Mononuclear cell (primary cell): Measurements from ENCODE around the gene BRD2. TPM values are rescaled to one million over a fixed set of nuclear protein-coding genes. Genes with fewer than 3 reads are reported as not detected.

Source experiments
- H3K27me3 ChIP-seq: 2 replicates; pipeline ENCODE4 v1.6.0; 2011; ENCODE audit warnings: low read length, control low read depth; ENCODE audit not compliant: insufficient read depth
- H3K4me1 ChIP-seq: 2 replicates; pipeline ENCODE4 v1.5.1; 2011; ENCODE audit warnings: mild to moderate bottlenecking, low read length, control low read depth; ENCODE audit not compliant: insufficient read depth
- H3K4me3 ChIP-seq: 2 replicates; pipeline ENCODE4 v1.5.1; 2011; ENCODE audit warnings: mild to moderate bottlenecking, low read length, moderate library complexity
- H3K9me3 ChIP-seq: 2 replicates; pipeline ENCODE4 v1.5.1; 2011; ENCODE audit warnings: low read depth, mild to moderate bottlenecking, control low read depth, low read length
- total RNA-seq: library from RNA; depleted of rRNA; stranded (reverse); fragments of >200 nt; gene quantifications from one replicate; pipeline ENCODE4 v1.2.3, GENCODE V29; 2012

BRD2 gene
- total RNA-seq, 1 donor = 193 TPM

DNA sequence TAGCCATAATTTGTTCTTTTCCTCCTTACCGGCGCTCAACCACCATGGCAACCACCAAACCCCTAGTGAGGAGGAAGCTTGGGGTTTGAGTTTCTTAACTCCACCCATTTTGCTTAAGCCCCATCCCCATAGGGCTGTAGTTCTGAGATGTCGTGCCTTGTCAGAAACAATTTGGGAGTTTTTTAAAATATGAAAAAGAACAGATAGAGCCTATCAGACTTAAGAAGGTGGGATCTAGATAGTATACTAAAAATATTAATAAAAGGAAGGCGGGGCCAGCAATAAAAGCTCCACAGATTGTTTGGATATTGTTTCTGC, 5.6 kb downstream of the BRD2 start:
- no peaks in the 10 kb centered on the region for H3K27me3 ChIP-seq
- H3K4me1 ChIP-seq = peaks cover 59% of the 10 kb centered on the region
- peak overlapping the region; percentile 99 for H3K4me3 ChIP-seq
- H3K9me3 ChIP-seq = no peaks in the 10 kb centered on the region

DNA sequence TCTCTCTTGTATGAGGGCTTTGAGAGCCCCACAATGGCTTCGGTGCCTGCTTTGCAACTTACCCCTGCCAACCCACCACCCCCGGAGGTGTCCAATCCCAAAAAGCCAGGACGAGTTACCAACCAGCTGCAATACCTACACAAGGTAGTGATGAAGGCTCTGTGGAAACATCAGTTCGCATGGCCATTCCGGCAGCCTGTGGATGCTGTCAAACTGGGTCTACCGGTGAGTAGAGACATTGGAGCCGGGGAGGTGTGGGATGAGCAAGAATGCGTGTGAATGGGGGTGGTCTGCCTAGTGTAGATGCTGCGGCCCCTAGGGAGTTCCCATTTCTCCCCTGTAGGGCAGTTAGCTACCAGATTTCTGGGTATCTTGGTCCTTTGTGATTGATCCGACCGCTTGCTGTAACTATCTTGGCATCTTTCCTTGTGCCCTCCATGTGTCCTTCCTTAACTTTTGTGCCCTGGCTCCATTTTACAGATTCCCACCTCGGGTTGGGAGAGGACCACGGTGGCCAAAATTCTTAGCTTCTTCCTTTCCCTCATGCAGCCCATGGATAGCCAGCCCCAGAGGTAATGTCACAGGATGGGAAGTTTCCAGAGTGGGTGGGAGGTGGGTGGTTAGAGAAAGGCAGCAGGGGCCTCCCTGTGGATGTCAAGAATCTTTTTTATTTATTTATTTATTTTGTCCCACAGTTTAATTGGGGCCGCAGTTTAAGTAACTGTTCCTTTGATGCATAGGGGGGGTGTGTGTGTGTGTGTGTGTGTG, 6.3 kb downstream of the BRD2 start:
- Histone ChIP-seq H3K4me1 (peaks cover 56% of the 10 kb centered on the region), H3K4me3 (peak overlapping the region; percentile 99), H3K27me3 (no peaks in the 10 kb centered on the region), H3K9me3 (no peaks in the 10 kb centered on the region)

DNA sequence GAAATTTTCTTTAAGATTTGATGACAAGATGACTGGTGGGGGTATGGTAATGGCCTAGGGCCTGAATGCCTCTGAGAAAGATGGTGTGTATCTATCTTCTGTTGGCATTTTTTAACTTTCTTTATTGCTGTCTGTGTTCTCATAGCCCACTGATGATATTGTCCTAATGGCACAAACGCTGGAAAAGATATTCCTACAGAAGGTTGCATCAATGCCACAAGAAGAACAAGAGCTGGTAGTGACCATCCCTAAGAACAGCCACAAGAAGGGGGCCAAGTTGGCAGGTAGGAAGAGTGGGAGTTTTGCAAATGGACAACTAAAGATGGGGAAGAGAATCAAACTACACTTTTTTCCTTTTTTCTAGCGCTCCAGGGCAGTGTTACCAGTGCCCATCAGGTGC, 7.5 kb downstream of the BRD2 start:
- no peak overlapping the region for H3K4me3 ChIP-seq
- H3K4me1 ChIP-seq = peaks cover 52% of the 10 kb centered on the region
- no peaks in the 10 kb centered on the region for H3K9me3 ChIP-seq
- H3K27me3 ChIP-seq = no peaks in the 10 kb centered on the region

DNA sequence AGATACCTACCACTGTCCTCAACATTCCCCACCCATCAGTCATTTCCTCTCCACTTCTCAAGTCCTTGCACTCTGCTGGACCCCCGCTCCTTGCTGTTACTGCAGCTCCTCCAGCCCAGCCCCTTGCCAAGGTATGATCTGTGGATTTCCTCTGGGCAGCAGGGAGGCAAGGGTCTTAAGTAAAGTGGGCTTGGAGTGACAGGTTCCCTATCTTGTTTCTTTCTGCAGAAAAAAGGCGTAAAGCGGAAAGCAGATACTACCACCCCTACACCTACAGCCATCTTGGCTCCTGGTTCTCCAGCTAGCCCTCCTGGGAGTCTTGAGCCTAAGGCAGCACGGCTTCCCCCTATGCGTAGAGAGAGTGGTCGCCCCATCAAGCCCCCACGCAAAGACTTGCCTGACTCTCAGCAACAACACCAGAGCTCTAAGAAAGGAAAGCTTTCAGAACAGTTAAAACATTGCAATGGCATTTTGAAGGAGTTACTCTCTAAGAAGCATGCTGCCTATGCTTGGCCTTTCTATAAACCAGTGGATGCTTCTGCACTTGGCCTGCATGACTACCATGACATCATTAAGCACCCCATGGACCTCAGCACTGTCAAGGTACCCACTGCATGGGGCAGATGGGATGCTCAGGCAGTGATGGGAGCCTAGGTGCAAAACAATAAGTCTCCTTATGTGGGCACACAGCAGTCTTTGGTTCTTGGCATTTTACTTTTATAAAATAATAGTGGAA, 8.1 kb downstream of the BRD2 start:
- Histone ChIP-seq H3K27me3 (no peaks in the 10 kb centered on the region), H3K4me3 (no peak overlapping the region), H3K9me3 (no peaks in the 10 kb centered on the region), H3K4me1 (peaks cover 52% of the 10 kb centered on the region)

DNA sequence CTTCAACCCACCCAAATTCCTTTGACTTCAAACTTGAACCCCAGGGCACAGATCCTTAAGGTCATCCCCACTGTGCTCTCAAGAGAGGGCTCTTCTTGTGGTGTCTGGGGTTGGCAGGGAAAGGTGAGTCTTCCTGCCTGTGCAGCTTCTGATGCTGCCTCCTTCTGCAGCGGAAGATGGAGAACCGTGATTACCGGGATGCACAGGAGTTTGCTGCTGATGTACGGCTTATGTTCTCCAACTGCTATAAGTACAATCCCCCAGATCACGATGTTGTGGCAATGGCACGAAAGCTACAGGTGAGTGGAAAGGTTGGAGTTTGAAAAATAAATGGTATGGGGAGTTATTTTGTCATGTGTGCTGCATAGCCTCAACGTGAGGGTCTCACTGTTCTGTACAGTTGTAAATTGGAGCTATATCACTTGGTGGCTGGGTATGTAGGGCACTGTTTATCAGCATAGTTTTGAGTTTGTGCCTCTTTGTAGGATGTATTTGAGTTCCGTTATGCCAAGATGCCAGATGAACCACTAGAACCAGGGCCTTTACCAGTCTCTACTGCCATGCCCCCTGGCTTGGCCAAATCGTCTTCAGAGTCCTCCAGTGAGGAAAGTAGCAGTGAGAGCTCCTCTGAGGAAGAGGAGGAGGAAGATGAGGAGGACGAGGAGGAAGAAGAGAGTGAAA, 9.0 kb downstream of the BRD2 start:
- Histone ChIP-seq H3K27me3 (no peaks in the 10 kb centered on the region), H3K9me3 (no peaks in the 10 kb centered on the region), H3K4me1 (peaks cover 52% of the 10 kb centered on the region), H3K4me3 (no peak overlapping the region)

DNA sequence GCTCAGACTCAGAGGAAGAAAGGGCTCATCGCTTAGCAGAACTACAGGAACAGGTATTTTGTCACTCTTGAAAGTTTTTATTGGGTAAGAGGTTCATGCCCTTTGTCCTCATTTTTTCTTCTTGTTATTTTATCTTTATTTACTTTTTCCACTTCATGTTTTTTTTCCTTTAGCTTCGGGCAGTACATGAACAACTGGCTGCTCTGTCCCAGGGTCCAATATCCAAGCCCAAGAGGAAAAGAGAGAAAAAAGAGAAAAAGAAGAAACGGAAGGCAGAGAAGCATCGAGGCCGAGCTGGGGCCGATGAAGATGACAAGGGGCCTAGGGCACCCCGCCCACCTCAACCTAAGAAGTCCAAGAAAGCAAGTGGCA, 9.5 kb downstream of the BRD2 start:
- H3K27me3 ChIP-seq = no peaks in the 10 kb centered on the region

DNA sequence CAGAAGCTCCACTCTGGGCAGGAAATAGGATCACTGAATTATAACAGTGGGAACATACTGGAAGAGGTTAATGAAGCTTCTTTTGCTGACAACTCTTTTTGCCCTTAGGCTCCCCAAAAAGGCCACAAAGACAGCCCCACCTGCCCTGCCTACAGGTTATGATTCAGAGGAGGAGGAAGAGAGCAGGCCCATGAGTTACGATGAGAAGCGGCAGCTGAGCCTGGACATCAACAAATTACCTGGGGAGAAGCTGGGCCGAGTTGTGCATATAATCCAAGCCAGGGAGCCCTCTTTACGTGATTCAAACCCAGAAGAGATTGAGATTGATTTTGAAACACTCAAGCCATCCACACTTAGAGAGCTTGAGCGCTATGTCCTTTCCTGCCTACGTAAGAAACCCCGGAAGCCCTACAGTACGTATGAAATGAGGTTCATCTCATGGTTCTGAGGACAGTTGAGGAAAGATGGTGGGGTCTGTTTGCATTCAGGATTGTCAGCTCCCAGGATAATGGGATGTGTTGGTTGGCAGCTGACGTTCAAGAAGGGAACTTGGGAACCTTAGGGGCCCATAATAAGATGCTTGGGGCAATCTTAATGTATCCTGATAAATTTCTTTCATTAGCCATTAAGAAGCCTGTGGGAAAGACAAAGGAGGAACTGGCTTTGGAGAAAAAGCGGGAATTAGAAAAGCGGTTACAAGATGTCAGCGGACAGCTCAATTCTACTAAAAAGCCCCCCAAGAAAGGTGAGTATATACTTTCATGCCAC, 11.5 kb downstream of the BRD2 start:
- peaks cover 56% of the 10 kb centered on the region for H3K4me1 ChIP-seq
- no peaks in the 10 kb centered on the region for H3K27me3 ChIP-seq
- H3K9me3 ChIP-seq = no peaks in the 10 kb centered on the region
- H3K4me3 ChIP-seq = no peak overlapping the region

More for the DNA sequence above, 9.5 kb downstream of the BRD2 start:
- Histone ChIP-seq H3K4me3 (no peak overlapping the region), H3K9me3 (no peaks in the 10 kb centered on the region), H3K4me1 (peaks cover 52% of the 10 kb centered on the region)

DNA sequence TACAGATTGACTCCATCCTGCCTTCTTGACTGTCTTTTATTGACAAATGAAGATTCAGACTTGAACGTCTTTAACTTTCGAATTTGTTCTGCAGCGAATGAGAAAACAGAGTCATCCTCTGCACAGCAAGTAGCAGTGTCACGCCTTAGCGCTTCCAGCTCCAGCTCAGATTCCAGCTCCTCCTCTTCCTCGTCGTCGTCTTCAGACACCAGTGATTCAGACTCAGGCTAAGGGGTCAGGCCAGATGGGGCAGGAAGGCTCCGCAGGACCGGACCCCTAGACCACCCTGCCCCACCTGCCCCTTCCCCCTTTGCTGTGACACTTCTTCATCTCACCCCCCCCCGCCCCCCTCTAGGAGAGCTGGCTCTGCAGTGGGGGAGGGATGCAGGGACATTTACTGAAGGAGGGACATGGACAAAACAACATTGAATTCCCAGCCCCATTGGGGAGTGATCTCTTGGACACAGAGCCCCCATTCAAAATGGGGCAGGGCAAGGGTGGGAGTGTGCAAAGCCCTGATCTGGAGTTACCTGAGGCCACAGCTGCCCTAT, 12.2 kb downstream of the BRD2 start:
- Histone ChIP-seq H3K27me3 (no peaks in the 10 kb centered on the region), H3K9me3 (no peaks in the 10 kb centered on the region), H3K4me1 (peaks cover 52% of the 10 kb centered on the region), H3K4me3 (no peak overlapping the region)

DNA sequence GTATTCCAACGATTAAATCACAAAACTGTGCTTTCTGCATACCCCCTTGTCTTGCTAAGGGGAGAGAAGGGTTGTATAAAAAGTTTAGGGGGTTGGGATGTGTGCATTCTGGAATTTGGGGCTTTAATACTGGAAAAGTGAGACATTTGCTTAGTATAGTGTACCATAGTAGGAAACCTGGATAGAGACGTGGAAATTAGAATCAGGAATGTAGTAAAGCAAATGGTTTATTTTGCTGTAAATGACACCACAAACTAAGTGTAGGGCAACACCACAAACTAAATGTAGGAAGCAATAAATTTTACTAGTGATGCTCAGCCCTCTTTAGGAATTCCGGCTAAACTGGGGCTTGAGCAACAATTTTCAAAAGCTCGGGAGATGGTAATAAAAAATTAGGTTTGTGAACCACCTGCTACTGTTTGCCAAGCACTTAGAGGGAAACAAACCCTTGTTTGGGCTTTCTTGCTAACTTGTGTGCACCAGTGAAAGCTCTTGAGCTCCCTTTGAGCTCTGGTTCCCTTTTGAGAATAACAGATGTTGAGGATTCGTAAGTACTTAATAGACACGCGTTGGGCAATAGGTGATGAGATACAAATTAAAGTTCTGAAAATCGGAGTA, 13.8 kb downstream of the BRD2 start:
- no peak overlapping the region for H3K4me3 ChIP-seq
- H3K4me1 ChIP-seq = peaks cover 36% of the 10 kb centered on the region
- no peaks in the 10 kb centered on the region for H3K9me3 ChIP-seq
- no peaks in the 10 kb centered on the region for H3K27me3 ChIP-seq

DNA sequence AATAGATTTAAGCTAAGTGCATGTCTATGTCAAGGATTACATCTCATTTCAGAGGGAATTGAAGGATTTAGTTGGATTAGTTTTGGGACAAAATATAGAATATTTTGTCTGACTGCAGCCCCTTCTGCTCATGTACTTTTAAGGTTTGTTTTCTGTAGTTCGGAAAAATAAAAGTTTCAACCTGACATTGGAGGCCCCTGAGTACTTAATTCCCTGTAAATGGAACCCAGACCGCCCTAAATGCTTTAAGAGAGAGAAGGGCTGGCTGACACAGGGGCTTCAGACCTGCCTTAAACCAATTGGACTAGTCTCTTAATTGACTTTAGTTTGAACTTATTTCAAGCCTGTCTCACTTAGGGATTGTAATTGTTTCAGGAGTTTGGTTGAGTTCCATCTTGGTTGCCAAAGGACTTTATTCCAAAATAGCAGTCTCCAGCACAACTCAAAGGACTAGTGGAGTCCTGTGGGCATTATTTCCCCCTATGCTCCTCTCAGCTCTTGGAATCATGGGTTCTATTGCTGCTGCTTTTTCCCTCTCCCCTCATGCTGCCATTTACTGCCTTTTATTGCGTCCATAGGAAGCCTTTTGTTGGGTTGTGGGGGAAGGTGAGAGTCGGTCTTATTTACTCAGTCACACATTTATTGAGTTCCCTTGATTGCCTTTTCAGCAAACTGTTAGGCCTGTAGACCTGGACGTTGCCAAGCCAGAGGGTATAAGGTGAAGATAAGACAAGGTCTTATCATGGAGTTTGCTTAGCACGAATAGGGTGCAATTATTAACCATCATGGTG, 14.5 kb downstream of the BRD2 start:
- no peaks in the 10 kb centered on the region for H3K27me3 ChIP-seq
- H3K4me1 ChIP-seq = peaks cover 29% of the 10 kb centered on the region
- H3K4me3 ChIP-seq = no peak overlapping the region
- no peaks in the 10 kb centered on the region for H3K9me3 ChIP-seq

DNA sequence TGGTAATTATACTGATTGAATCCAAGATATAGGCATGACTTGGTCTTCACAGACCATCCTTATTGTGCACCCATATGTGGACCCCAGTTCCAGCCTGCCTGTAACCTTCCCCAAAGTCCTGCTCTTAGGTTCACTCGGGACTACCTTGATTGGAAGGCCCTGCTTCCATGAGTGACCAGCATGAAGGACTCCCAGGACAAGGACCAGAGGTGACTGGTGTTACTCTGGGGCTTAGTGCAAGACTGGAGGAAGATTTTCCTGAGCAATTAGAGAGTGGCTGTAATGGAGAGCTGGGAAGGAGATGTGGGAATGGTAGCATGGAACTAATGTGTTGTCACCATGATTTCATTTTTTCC, 15.1 kb downstream of the BRD2 start:
- no peaks in the 10 kb centered on the region for H3K27me3 ChIP-seq
- H3K4me3 ChIP-seq = no peak overlapping the region
- no peaks in the 10 kb centered on the region for H3K9me3 ChIP-seq
- H3K4me1 ChIP-seq = peaks cover 23% of the 10 kb centered on the region

DNA sequence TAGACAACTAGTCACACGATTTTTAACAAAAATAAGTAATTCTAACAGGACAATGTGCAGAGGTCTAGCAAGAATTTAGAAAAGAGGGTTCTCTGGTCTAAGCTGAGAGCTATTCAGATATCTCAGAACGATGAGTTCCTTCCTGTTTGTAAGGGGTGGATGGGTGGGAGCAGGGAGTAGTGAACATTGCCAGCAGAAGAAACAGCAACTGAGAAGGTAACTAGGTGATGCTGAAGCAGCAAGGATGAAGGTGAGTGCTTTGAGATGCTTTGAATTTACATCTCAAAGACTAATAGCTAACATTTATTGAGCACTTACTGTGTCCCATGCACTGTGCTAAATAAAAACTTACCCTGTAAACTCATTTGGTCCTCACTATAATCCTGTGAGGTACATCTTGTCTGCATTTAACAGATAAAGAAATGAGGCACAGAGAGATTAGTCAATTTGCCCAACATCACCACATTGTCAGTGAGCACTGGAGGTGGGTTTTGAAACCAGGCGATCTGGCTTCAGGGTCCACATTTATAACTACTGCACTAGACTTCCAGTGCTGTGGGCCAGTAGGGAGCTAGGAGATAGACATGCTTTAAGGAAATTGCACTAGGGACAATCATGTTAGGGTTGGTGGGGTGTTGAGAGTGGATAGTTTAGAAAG, 15.7 kb downstream of the BRD2 start:
- H3K4me1 ChIP-seq = peaks cover 20% of the 10 kb centered on the region
- no peaks in the 10 kb centered on the region for H3K27me3 ChIP-seq
- no peaks in the 10 kb centered on the region for H3K9me3 ChIP-seq
- no peak overlapping the region for H3K4me3 ChIP-seq

DNA sequence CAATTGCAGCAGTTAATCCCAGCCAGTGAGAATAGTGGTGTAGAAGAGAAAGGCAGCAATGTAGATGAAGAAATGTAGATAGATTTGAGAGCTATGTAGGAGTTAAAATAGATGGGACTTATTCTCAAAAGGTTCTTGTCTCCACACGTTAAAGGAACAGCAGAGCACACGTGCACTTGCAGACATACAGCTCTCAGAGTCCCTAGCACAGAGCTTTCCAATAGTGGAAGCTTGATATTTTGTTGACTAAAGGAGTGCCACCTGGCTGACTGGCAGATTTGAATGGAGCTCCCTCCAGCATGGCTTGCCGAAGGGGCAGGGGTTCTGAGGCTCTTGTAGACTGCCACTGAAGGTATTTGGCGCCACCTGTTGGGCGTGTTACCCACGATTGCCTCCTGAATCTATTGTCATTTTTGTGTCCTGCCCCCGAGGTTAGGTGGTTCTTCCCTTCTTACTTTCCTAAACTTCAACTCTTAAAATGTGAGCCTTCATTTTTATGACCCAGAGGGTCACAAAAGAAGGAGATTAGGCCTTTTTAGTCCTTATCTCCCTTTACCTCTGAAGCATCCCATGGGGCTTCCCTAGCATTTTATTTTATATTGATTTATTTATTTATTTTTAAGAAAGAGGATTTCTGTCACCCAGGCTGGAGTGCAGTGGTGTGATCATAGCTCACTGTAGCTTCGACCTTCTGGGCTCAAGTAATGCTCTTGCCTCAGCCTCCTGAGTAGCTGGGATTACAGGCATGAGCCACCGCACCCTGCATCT, 16.4 kb downstream of the BRD2 start:
- no peaks in the 10 kb centered on the region for H3K27me3 ChIP-seq
- H3K4me3 ChIP-seq = no peak overlapping the region
- no peaks in the 10 kb centered on the region for H3K9me3 ChIP-seq
- H3K4me1 ChIP-seq = peaks cover 18% of the 10 kb centered on the region
